HEK293 (cell line): ENCODE results near the gene CHCHD6.

Experiments
- CTCF ChIA-PET: fragments of 350-600 bp; formaldehyde crosslinking; extraction: SDS; loops from one replicate; lab custom pipeline; 2021; ENCODE audit warnings: antibody characterized with exemption; lab: Yijun Ruan, JAX
- POLR2A ChIA-PET: fragments of 300-600 bp; formaldehyde crosslinking; extraction: SDS; loops from one replicate; lab custom pipeline; 2020; ENCODE audit warnings: antibody characterized with exemption, inconsistent platforms; lab: Yijun Ruan, JAX
- H3K27ac ChIP-seq: fragments of 200-500 bp; sonication (Bioruptor generic); 2 replicates; pipeline ENCODE4 v1.5.1; 2014; ENCODE audit warnings: low read depth, low read length, control low read depth, inconsistent platforms; ENCODE audit errors: extremely low read depth
- H3K36me3 ChIP-seq, 2 experiments: fragments of 200-500 bp in 1 of 2; sonication (Bioruptor generic) in 1 of 2; 1 replicate in 1 of 2; 2 replicates in 1 of 2; pipeline ENCODE4 v1.5.1; 2014 to 2017; ENCODE audit warnings: inconsistent platforms in 2 of 2, low read length in 2 of 2; ENCODE audit not compliant: control insufficient read depth in 2 of 2, insufficient read depth in 1 of 2
- H3K4me1 ChIP-seq: fragments of 200-500 bp; sonication (Bioruptor generic); 2 replicates; pipeline ENCODE4 v1.5.1; 2014; ENCODE audit warnings: mild to moderate bottlenecking, low read length, inconsistent platforms; ENCODE audit not compliant: control insufficient read depth, insufficient read depth
- H3K4me3 ChIP-seq: 2 replicates; pipeline ENCODE4 v1.5.1; 2011; ENCODE audit warnings: low read depth, mild to moderate bottlenecking, control low read depth, low read length, moderate library complexity
- H3K9me3 ChIP-seq: fragments of 200-500 bp; sonication (Bioruptor generic); 2 replicates; pipeline ENCODE4 v1.5.1; 2014; ENCODE audit warnings: low read depth, low read length, inconsistent platforms; ENCODE audit not compliant: control insufficient read depth, insufficient read depth
- HOXC10 ChIP-seq: sonication (generic); formaldehyde crosslinking; IDR thresholded peaks from 2 replicates; pipeline ENCODE4 v1.8.1; 2023; ENCODE audit warnings: mild to moderate bottlenecking, missing genetic modification reagents
- KLF8 ChIP-seq: fragments of 450-650 bp; formaldehyde crosslinking; IDR thresholded peaks from 2 replicates; pipeline ENCODE4 v1.5.1; 2016; ENCODE audit warnings: missing biosample characterization, missing genetic modification characterization
- REPIN1 ChIP-seq: fragments of 450-650 bp; formaldehyde crosslinking; IDR thresholded peaks from 2 replicates; pipeline ENCODE4 v1.5.1; 2017; ENCODE audit warnings: missing biosample characterization, missing genetic modification characterization, low read depth
- ZBTB48 ChIP-seq: fragments of 450-650 bp; formaldehyde crosslinking; IDR thresholded peaks from 2 replicates; pipeline ENCODE4 v1.5.1; 2016; ENCODE audit warnings: missing biosample characterization, missing genetic modification characterization
- ZFP3 ChIP-seq: fragments of 450-650 bp; formaldehyde crosslinking; IDR thresholded peaks from 2 replicates; pipeline ENCODE4 v1.5.1; 2016; ENCODE audit warnings: low read depth, missing biosample characterization, missing genetic modification characterization
- ZFP41 ChIP-seq: fragments of 450-650 bp; formaldehyde crosslinking; IDR thresholded peaks from 2 replicates; pipeline ENCODE4 v1.5.1; 2016; ENCODE audit warnings: missing biosample characterization, missing genetic modification characterization, borderline replicate concordance
- ZNF114 ChIP-seq: fragments of 450-650 bp; formaldehyde crosslinking; IDR thresholded peaks from 2 replicates; pipeline ENCODE4 v1.5.0; 2017; ENCODE audit warnings: missing biosample characterization, missing genetic modification characterization
- ZNF132 ChIP-seq: fragments of 450-650 bp; formaldehyde crosslinking; IDR thresholded peaks from 2 replicates; pipeline ENCODE4 v1.5.1; 2017; ENCODE audit warnings: missing biosample characterization, missing genetic modification characterization, borderline replicate concordance
- ZNF133 ChIP-seq: fragments of 450-650 bp; formaldehyde crosslinking; IDR thresholded peaks from 2 replicates; pipeline ENCODE4 v1.5.1; 2016; ENCODE audit warnings: missing biosample characterization, missing genetic modification characterization
- ZNF19 ChIP-seq: fragments of 450-650 bp; formaldehyde crosslinking; IDR thresholded peaks from 2 replicates; pipeline ENCODE4; 2016; ENCODE audit warnings: missing biosample characterization, missing genetic modification characterization, low read depth
- ZNF2 ChIP-seq: fragments of 450-650 bp; formaldehyde crosslinking; IDR thresholded peaks from 2 replicates; pipeline ENCODE4 v1.5.1; 2016; ENCODE audit warnings: missing biosample characterization, missing genetic modification characterization
- ZNF223 ChIP-seq: fragments of 450-650 bp; formaldehyde crosslinking; IDR thresholded peaks from 2 replicates; pipeline ENCODE4 v1.5.1; 2016; ENCODE audit warnings: missing biosample characterization, missing genetic modification characterization
- ZNF311 ChIP-seq: fragments of 450-650 bp; formaldehyde crosslinking; IDR thresholded peaks from 2 replicates; pipeline ENCODE4 v1.5.1; 2017; ENCODE audit warnings: missing biosample characterization, missing genetic modification characterization, borderline replicate concordance
- ZNF341 ChIP-seq: fragments of 450-650 bp; formaldehyde crosslinking; IDR thresholded peaks from 2 replicates; pipeline ENCODE4; 2016; ENCODE audit warnings: low read depth, missing biosample characterization, missing genetic modification characterization
- ZNF416 ChIP-seq: fragments of 450-650 bp; formaldehyde crosslinking; IDR thresholded peaks from 2 replicates; pipeline ENCODE4 v1.5.1; 2016; ENCODE audit warnings: missing biosample characterization, missing genetic modification characterization
- ZNF514 ChIP-seq: fragments of 450-650 bp; formaldehyde crosslinking; IDR thresholded peaks from 2 replicates; pipeline ENCODE4 v1.5.1; 2016; ENCODE audit warnings: missing biosample characterization, missing genetic modification characterization
- ZNF530 ChIP-seq: fragments of 450-650 bp; formaldehyde crosslinking; IDR thresholded peaks from 2 replicates; pipeline ENCODE4 v1.5.1; 2016; ENCODE audit warnings: low read depth, missing biosample characterization, missing genetic modification characterization
- ZNF596 ChIP-seq: fragments of 450-650 bp; IDR thresholded peaks from 2 replicates; pipeline ENCODE4 v1.5.0; 2018; ENCODE audit warnings: missing biosample characterization, mild to moderate bottlenecking, missing genetic modification characterization, moderate library complexity
- ZNF785 ChIP-seq: fragments of 450-650 bp; formaldehyde crosslinking; IDR thresholded peaks from 2 replicates; pipeline ENCODE4 v1.5.1; 2016; ENCODE audit warnings: missing biosample characterization, missing genetic modification characterization
- TF ChIP-seq, protein P1 (sequence below): fragments of 450-650 bp; formaldehyde crosslinking; IDR thresholded peaks from 2 replicates; pipeline ENCODE4 v1.5.1; 2017; ENCODE audit warnings: missing biosample characterization, missing genetic modification characterization
- TF ChIP-seq, protein P2 (sequence below): fragments of 450-650 bp; formaldehyde crosslinking; IDR thresholded peaks from 2 replicates; pipeline ENCODE4 v1.5.1; 2017; ENCODE audit warnings: missing biosample characterization, missing genetic modification characterization
- TF ChIP-seq, protein P3 (sequence below): fragments of 450-650 bp; formaldehyde crosslinking; IDR thresholded peaks from 2 replicates; pipeline ENCODE4 v1.5.1; 2016; ENCODE audit warnings: missing biosample characterization, missing genetic modification characterization, borderline replicate concordance
- TF ChIP-seq, protein P4 (sequence below): fragments of 450-650 bp; formaldehyde crosslinking; IDR thresholded peaks from 2 replicates; pipeline ENCODE4 v1.5.0; 2017; ENCODE audit warnings: missing biosample characterization, missing genetic modification characterization, borderline replicate concordance
- TF ChIP-seq, protein P5 (sequence below): fragments of 450-650 bp; formaldehyde crosslinking; IDR thresholded peaks from 2 replicates; pipeline ENCODE4 v1.5.1; 2016; ENCODE audit warnings: missing biosample characterization, missing genetic modification characterization

The CHCHD6 gene

DNA sequence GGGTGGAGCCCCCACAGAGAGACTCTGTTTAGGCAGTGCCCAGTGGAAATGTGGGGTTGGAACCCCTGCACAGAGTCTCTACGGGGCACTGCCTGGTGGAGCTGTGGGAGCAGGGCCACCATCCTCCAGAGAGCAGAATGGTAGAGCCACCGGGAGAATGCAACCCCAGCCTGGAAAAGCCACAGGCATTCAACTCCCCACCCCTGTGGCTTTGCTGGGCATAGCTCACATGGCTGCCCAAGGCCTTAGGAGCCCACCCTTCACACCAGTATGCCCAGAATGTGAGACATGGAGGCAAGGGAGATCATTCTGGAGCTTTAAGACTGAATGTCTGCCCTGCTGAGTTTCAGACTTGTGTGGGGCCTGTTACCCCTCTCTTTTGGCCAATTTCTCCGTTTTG, 19.0 kb upstream of the CHCHD6 start:
- TF ChIP-seq ZBTB48 (tag by site-specific recombination), result no peak
- Histone ChIP-seq H3K27ac (no peak overlapping the region), H3K4me3 (no peak overlapping the region), H3K36me3 (no peaks in the 10 kb centered on the region), H3K9me3 (no peaks in the 10 kb centered on the region), H3K4me1 (no peaks in the 10 kb centered on the region)
- ChIA-PET POLR2A (no interaction called here), CTCF (no interaction called here)

DNA sequence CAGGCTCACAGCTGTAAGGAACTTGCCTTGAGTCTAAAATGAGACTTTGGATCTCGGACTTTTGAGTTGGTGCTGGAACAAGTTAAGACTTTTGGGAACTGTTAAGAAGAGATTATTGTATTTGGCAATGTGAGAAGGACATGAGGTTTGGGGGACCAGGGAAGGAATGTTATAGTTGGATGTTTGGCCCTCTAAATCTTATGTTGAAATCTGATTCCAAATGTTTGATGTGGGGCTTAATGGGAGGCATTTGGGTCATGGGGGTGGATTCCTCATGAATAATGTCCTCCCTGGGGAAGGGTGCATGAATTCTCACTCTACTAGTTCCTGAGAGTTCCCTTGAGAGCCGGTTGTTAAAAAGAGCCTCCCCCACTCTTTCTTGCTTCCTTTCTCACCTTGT, 18.5 kb upstream of the CHCHD6 start:
- Histone ChIP-seq H3K27ac (no peak overlapping the region), H3K4me3 (no peak overlapping the region), H3K9me3 (no peaks in the 10 kb centered on the region), H3K36me3 (no peaks in the 10 kb centered on the region), H3K4me1 (no peaks in the 10 kb centered on the region)
- CTCF ChIA-PET, result no interaction called here
- POLR2A ChIA-PET, result interaction anchor here (0.7 kb wide), 1 partner anchor 868 kb away, joined by 3 read pairs; no protein-coding TSS in a partner anchor
- TF ChIP-seq HOXC10 (CRISPR knock-in tag), result no peak
- TF ChIP-seq ZNF311 (tag by site-specific recombination), result no peak
- TF ChIP-seq ZFP41 (tag by site-specific recombination), result no peak
- TF ChIP-seq, protein P1, sequence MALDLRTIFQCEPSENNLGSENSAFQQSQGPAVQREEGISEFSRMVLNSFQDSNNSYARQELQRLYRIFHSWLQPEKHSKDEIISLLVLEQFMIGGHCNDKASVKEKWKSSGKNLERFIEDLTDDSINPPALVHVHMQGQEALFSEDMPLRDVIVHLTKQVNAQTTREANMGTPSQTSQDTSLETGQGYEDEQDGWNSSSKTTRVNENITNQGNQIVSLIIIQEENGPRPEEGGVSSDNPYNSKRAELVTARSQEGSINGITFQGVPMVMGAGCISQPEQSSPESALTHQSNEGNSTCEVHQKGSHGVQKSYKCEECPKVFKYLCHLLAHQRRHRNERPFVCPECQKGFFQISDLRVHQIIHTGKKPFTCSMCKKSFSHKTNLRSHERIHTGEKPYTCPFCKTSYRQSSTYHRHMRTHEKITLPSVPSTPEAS (tag by site-specific recombination), result no peak
- TF ChIP-seq, protein P2, sequence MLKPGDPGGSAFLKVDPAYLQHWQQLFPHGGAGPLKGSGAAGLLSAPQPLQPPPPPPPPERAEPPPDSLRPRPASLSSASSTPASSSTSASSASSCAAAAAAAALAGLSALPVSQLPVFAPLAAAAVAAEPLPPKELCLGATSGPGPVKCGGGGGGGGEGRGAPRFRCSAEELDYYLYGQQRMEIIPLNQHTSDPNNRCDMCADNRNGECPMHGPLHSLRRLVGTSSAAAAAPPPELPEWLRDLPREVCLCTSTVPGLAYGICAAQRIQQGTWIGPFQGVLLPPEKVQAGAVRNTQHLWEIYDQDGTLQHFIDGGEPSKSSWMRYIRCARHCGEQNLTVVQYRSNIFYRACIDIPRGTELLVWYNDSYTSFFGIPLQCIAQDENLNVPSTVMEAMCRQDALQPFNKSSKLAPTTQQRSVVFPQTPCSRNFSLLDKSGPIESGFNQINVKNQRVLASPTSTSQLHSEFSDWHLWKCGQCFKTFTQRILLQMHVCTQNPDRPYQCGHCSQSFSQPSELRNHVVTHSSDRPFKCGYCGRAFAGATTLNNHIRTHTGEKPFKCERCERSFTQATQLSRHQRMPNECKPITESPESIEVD, result no peak
- TF ChIP-seq ZNF223, result no peak
- no peak for TF ChIP-seq ZNF416 (tag by site-specific recombination)
- TF ChIP-seq ZNF514 (tag by site-specific recombination), result no peak

DNA sequence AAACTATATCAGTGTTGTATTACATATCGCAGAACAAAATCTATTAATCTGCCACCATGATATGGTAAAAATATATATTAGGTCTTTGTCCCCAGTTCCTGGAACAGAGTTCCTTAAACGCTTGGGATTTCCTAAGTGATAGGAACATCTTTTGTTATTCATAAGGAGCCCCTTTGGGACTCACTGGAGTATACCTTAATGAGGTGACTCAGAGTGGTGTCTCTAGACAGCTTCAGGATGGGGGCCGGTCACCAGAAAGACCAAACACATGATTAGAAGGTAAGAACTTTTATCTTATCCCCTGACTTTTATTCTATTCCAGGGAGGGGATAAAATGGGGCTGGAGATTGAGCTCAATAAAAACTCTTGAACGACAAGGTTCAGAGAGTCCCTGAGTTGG, 12.3 kb upstream of the CHCHD6 start:
- Histone ChIP-seq H3K9me3 (no peaks in the 10 kb centered on the region), H3K4me1 (no peaks in the 10 kb centered on the region), H3K27ac (no peak overlapping the region), H3K36me3 (no peaks in the 10 kb centered on the region), H3K4me3 (no peak overlapping the region)
- ChIA-PET CTCF (interaction anchor here (1.3 to 2.0 kb wide), 2 partner anchors 13 to 61 kb away, joined by 3 to 6 read pairs; no protein-coding TSS in a partner anchor), POLR2A (no interaction called here)
- TF ChIP-seq, protein P3, sequence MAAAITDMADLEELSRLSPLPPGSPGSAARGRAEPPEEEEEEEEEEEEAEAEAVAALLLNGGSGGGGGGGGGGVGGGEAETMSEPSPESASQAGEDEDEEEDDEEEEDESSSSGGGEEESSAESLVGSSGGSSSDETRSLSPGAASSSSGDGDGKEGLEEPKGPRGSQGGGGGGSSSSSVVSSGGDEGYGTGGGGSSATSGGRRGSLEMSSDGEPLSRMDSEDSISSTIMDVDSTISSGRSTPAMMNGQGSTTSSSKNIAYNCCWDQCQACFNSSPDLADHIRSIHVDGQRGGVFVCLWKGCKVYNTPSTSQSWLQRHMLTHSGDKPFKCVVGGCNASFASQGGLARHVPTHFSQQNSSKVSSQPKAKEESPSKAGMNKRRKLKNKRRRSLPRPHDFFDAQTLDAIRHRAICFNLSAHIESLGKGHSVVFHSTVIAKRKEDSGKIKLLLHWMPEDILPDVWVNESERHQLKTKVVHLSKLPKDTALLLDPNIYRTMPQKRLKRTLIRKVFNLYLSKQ, result no peak
- TF ChIP-seq ZNF114 (no peak), ZNF2 (tag by site-specific recombination) (no peak), ZNF596 (tag by site-specific recombination) (no peak), ZFP3 (tag by site-specific recombination) (no peak), ZNF341 (tag by site-specific recombination) (no peak), KLF8 (tag by site-specific recombination) (no peak), ZNF530 (tag by site-specific recombination) (no peak), ZNF132 (tag by site-specific recombination) (no peak), ZNF133 (no peak), ZNF19 (tag by site-specific recombination) (no peak), ZNF785 (tag by site-specific recombination) (no peak), REPIN1 (tag by site-specific recombination) (no peak)
- TF ChIP-seq, protein P4, sequence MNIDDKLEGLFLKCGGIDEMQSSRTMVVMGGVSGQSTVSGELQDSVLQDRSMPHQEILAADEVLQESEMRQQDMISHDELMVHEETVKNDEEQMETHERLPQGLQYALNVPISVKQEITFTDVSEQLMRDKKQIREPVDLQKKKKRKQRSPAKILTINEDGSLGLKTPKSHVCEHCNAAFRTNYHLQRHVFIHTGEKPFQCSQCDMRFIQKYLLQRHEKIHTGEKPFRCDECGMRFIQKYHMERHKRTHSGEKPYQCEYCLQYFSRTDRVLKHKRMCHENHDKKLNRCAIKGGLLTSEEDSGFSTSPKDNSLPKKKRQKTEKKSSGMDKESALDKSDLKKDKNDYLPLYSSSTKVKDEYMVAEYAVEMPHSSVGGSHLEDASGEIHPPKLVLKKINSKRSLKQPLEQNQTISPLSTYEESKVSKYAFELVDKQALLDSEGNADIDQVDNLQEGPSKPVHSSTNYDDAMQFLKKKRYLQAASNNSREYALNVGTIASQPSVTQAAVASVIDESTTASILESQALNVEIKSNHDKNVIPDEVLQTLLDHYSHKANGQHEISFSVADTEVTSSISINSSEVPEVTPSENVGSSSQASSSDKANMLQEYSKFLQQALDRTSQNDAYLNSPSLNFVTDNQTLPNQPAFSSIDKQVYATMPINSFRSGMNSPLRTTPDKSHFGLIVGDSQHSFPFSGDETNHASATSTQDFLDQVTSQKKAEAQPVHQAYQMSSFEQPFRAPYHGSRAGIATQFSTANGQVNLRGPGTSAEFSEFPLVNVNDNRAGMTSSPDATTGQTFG (tag by site-specific recombination), result no peak
- TF ChIP-seq, protein P5, sequence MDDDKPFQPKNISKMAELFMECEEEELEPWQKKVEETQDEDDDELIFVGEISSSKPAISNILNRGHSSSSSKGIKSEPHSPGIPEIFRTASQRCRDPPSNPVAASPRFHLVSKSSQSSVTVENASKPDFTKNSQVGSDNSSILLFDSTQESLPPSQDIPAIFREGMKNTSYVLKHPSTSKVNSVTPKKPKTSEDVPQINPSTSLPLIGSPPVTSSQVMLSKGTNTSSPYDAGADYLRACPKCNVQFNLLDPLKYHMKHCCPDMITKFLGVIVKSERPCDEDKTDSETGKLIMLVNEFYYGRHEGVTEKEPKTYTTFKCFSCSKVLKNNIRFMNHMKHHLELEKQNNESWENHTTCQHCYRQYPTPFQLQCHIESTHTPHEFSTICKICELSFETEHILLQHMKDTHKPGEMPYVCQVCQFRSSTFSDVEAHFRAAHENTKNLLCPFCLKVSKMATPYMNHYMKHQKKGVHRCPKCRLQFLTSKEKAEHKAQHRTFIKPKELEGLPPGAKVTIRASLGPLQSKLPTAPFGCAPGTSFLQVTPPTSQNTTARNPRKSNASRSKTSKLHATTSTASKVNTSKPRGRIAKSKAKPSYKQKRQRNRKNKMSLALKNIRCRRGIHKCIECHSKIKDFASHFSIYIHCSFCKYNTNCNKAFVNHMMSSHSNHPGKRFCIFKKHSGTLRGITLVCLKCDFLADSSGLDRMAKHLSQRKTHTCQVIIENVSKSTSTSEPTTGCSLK, result no peak
